GM18868 (cell line): ENCODE measurements around the gene GLOD4.
"Not testable (repeated sequence)": the region's sequence is repeated elsewhere in the genome, so short reads cannot be mapped to it uniquely, and the experiment has no call there.

ENCODE experiments used
- ATAC-seq: cut with Tn5 transposase; IDR thresholded peaks from one replicate; pipeline ENCODE4 v1.9.1; 2021; ENCODE audit warnings: mild to moderate bottlenecking, moderate library complexity; ENCODE audit not compliant: unreplicated experiment

Gene GLOD4

DNA sequence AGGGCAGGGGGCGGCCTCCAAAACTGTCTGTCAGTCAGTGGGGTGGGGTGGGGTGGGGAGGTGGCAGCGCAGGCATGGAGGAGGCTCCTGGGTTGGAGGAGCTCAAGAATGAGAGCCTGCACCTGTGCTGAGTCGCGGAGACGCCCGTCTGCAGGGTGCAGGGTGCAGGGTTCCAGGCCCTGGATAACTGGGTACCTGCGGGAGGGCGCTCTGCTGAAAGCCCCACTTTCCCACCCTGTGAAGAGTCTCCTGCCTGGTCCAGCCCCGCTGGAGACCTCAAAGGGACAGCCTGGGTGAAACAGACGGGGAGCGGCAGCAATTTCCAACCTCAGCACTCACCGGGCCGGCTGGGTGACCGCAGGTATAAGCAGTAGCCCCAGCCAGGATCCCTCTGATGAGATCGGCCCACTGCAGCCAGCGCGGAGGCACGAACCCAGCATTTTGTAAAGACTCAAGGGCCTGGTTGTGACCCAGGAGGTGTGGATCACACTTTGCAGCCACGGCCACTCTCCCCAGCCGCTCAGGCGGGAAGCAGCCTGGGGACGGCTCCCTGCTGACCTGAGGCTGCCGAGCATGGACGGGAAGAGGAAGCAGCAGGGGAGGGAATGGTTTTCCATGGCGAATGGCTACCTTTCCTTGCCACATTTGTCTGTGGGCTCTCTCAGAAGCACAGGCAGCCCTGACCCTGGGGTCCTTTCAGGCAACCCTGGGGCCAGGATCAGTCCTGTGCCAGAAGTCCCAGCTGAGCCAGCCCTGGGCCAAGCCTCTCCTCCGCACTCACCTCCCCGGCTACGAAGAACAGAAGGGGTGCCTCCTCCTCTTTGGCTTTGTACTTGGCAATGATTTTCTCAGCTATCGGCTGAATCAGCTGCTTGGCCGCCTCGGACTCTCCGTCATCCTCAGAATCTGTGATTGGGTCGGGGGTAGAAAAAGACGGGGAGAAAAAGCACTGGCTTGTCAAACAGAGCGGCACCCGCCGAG lies 21.1 kb upstream of the GLOD4 start:
- no peak for ATAC-seq

DNA sequence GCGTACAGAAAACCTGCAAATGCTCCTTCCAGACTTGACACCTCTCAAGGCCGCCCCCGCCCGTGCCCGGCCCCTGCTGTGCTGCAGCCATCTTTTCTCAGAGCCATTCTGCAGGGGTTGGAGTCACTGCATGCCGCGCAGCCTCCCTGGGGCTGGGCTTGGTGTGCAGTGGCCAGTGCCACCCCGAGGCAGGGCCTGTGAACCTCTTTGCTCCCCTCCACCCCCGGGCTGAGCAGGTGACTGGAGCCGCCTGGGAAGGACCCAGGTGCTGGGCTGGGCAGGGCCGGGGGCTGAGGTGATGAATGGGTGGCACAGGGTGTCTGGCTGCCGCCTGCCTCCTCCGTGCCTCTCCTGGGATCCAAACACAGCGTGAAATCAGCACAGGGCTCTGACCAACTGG lies 20.4 kb upstream of the GLOD4 start:
- no peak for ATAC-seq

DNA sequence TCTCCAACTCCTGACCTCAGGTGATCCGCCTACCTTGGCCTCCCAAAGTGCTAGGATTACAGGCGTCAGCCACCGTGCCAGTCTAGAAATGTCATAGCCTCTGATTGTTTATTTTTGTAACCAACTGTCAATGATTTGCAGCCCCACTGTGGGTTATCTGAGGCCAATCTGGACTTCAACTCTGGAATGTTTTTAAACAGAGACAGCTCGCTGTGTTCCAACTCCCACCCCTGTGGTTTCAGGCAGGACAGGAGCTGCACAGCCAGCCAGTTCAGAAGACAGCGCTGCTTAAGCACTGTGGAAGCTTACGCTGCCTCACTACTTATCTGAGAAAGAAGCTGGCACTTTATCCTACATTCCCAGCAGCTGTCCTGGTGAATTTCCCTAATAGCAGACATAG lies 19.6 kb upstream of the GLOD4 start:
- no peak for ATAC-seq

DNA sequence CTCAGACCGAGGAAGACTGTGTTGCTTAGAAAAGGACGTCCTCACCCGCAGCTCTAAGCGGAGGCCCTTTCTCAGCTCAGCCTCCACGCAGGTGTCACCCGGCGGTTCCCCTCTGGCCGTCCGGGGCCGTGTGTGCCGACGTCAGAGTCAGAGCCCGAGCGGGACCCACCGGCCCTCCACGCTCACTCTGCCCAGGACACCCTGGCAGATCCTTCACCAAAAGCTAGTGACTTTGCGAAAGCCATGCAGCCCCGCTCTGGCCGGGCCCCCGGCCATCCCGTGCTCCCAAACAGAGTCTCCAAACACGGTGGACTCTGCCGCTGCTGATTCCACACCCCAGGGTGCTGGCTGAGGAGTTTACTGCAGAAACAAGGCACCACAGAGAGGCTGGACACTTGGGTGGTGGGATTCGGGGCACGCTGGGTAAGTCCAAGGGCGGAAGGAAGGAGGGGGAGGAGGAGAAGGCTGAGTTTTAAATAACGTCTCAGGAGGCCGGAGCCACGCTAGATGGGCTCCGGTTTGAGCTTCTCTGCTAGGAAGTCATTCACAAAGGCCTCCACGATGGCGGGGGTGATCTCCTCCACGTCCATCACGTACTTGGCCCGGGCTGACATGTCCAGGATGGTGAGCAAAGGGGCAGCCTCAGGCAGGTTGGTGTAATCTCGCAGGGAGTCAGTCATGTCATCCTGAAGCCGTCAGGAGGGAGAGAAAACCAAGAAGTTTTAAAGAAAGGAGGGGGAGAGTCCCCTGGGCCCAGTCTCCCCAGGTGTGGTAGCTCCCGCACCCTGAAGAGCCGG lies 18.6 kb upstream of the GLOD4 start:
- no peak for ATAC-seq

DNA sequence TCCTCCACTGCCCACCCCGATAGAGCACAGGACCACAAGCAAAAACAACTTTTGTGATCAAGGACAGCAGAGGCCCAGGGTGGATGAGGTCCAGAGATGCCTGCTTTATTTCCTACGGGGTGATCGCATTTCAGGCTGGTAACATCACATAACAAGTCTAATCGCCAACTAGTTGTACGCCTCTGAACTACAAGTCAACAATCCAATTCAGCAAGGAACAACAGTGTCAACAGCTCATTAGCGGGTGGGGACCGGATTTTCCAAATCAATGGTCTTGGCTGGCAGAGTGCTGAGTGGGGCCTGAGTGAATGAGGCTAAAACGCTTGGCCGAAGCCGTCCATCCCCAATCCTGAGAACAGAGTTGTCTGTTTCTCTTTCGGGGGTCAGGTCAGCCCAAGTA lies 17.2 kb upstream of the GLOD4 start:
- no peak for ATAC-seq

DNA sequence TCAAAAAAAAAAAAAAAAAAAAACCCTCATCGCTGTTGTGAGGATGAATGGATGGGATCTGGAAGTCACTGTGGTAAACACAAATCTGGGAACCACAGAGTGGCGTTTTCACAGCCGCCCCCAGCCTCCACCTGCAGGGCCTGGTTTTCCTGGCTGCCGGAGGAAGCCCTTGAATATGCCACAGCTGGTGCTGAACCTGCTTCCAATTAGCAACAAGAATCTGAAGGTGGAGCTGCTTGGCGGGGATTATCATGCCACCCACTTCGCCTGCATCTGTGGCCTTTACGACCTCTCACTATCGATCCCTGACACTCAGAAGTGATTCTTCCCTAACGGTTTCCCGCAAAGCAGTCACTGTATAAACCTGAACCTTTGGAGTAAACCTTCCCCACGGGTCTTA lies 16.2 kb upstream of the GLOD4 start:
- no peak for ATAC-seq

DNA sequence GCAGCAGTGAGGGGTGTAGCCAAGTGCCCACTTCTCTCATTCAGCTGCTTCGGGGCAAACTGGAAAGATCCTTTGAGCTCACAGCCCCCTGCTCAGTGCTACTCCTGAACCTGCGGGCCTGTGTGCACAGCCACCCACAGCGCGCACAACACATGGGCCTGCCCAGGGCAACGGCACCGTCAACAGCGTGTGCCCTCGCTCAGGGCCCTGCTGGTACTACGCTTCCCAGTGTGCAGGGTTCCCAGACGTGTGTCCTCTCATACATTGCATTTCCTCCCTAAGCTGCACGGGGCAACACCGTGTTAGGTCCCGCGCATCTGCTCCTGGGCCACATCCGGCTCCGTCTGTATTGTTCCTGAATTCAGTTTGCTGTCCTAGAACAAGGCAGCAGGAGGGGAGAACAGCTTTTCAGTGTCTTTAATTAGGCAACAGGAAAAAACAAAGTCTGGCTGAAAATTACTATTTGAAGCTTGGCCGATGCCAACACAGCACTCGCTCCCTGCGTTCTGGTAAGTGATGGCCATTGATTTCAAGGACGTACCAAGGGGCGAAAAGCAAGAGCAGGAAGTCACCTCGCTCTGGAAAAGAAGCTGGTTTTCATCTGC lies 15.3 kb upstream of the GLOD4 start:
- ATAC-seq: no peak

DNA sequence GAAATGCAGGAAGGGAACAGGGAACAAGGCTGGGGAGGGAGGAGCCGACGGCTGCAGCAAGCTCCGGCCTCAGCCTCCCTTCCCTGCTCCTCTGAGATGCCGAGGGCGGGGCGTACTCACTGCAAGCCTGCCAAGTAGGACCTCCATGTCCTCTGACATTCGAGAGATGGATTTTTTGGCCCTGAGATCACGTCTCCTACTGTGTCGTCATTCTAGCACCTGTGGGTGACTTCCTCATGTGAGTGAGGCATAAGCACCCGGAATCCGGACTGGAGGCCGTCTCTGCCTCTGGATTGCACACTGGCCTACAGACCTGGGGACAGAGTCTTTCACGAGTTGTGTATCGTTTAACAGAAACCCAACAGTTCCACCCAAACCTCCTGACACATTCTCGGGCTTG lies 14.5 kb upstream of the GLOD4 start:
- ATAC-seq: no peak

DNA sequence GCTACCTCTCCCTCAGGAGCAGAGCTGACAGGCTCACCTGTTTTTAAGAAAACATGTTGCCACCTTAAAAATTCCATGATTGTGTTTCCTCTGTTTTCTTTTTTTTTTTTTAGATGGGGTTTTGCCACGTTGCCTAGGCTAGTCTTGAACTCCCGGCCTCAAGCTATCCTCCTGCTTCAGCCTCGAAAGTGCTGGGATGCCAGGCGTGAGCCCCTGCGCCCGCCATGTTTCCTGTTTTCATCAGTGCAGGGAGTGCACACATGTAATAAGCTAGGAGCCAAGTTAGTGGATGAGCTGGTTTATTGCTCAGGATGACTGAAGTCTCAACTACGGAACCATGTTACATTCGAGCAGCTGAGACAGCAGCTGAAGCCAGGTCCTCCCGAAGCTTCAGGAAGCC lies 13.6 kb upstream of the GLOD4 start:
- no peak for ATAC-seq

DNA sequence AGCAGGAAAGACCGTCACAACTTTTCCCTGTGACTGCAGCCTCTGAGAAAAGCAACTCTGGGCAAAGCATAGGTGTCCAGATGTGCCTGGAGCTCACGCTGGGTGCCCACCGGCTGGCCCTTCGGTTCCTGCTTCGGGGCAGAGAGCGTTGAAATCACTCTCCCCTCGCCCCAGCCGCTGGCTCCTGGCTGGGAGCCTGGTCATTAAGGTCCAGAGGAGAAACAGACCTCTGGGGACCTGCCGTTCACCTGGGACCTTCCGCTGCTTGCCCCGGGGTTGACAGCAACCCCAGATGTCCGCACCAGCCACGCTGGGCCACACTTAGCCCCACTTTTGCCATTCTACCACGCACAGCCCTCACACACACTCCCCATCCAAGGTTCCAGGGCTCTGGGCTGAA lies 13.2 kb upstream of the GLOD4 start:
- no peak for ATAC-seq

DNA sequence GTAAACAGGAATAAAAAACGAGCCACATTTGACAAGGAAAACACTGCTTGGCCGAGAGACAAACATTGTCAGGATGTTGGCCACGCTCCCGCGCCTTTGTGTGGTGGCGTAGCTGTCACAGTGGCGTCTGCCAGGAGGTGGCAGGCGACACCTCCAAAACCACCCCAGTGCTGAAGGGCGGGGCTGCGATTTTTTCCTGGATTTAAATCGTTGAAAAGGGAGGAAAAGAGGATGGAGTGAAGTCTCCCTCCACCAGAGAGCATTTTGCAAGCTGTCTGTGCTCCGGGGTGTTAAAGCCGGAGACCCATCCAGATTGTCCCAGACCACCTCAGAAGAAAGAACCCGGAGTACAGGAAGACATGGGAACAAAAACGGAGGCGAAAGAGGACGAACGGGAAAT lies 12.8 kb upstream of the GLOD4 start:
- ATAC-seq: no peak

DNA sequence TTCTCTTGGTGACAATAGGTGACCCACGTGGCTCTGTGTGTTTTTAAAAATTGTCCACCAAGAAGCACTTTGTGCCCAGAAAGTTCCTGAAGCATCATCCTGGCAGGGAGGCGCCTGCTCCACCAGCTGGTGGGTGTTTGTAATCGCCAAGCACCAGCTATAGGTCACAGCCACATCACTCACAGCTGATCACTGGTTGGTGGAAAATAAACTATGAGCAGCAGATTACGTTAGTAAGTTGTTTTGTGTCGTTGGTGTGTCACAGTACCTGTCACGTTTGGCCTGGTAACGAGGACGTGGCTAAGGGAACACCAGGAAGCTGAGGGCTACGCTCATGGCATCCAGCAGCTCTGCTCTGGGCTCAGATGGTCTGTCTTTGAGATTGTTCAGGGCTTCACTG lies 10.2 kb upstream of the GLOD4 start:
- ATAC-seq: no peak

DNA sequence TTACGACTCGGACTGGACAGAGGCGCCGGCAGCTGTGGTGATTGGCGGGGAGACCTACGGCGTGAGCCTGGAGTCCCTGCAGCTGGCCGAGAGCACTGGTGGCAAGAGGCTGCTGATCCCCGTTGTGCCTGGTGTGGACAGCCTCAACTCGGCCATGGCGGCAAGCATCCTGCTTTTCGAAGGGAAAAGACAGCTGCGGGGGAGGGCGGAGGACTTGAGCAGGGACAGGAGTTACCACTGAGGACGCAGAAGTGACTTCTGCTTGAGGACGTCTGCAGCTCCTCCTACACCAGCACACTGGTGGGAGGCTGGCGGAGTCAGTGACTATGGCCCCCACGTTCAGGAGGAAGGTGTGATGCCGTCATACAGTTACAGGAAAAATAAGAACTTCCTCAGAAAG lies 9.7 kb upstream of the GLOD4 start:
- no peak for ATAC-seq

DNA sequence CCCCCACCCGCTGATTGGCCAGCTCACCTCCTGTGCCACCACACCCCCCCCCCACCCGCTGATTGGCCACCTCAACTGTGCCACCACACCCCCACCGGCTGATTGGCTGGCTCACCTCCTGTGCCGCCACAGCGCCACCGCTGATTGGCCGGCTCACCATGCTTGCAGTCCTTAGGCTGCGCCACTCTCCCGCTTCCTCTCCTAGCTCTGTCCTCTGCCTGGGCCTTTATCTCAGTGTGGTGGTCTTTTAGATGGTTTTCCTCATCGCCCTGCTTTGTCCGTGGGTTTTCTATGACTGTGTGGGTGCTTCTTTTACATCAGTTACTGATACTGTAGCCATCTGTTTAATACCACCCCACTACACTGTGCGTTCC lies 8.8 kb upstream of the GLOD4 start:
- not testable (repeated sequence) for ATAC-seq

DNA sequence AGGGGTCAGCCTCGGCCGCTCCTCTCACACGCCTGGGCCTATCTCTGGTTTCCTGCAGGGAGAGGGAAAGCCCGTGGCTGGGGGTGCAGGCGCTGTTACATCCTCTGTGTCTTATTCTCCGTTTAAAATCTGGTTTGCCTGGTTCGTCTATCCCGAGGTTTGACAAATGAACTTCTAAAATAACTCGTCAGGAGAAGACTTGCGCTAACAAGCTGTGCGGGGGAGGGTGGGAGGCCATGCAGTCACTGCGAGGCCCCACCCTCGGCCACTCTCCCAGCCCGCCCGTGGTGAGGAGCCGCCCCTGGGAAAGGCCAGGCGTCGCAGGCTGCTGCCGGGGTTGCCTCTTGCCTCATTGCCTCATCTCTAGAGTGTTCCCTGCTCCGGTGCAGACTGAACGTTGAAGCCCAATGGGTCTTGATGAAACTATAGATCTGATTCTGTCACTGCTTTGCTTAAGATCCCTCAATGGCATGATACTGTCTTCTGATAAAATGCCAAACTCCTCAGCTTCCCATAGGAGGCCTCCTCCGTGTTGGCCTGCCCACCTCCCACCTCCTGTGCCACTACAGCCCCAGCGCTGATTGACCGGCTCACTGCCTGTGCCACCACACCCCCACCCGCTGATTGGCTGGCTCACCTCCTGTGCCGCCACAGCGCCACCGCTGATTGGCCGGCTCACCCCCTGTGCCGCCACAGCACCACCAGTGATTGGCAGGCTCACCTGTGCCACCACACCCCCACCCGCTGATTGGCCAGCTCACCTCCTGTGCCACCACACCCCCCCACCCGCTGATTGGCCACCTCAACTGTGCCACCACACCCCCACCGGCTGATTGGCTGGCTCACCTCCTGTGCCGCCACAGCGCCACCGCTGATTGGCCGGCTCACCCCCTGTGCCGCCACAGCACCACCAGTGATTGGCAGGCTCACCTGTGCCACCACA lies 8.1 kb upstream of the GLOD4 start:
- ATAC-seq: not testable (repeated sequence)

DNA sequence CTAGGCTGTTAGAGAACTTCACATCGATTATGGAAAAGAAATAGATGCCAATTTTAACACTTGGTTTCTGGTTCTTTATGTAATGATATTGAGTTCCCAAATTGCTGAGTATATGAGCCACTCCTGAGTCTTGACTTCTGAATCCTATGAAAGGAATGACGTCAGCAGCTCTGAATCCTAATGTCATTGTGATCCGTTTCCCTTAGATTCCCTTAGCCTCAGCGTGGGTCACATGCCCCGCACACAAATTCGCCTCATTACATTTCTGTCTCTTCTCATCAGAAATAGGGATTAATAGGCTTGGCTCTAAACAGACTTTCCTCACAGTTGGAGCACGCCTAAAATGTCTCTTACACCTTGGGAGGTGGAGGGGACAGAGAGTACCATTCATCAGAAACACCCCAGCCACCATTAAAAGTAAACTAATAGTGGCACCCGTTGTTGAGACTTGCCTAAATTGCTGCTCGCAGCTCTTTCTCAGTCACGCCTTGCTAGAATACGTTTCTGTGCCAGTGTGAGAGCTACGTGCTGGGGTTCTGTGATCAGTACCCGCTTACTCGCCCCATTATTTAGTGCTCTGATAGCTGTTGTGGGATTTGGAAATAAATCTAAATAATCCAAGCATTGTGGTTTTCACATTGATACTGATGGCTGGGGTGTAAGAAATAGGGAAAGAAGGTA lies 7.2 kb upstream of the GLOD4 start:
- no peak for ATAC-seq

DNA sequence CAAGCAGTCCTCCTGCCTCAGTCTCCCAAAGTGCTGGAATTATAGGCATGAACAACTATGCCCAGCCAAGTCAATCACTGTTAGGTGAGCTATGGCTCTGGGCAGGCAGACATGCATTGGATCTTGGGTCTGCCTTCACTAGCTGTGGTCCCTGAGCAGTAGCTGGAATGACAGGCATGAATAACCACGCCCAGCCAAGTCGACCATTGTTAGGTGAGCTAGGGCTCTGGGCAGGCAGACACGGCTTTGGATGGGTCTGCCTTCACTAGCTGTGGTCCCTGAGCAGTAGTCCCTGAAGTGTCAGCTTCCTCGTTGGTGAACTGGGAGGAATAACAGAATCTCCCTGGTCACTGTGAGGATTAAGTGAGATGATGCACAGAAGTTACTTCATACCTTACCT lies 6.5 kb upstream of the GLOD4 start:
- no peak for ATAC-seq

DNA sequence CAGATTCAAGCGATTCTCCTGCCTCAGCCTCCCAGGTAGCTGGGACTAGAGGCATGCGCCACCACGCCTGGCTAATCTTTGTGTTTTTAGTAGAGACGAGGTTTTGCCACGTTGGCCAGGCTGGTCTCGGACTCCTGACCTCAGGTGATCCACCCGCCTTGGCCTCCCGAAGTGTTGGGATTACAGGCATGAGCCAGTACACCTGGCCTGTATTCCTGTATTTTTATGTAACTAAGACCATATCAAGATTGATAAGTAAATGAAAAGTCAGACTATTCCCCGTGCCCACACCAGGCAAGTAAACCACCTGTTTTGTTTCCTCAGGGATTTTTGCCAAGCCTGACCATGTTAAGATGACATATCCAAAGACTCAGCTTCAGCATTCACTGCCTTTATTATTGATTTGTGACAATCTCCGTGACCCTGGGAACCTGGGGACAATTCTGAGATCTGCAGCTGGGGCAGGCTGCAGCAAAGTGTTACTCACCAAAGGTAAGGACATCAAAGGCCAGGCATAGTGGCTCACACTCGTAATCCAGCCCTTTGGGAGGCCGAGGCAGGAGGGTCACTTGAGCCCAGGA lies 5.7 kb upstream of the GLOD4 start:
- no peak for ATAC-seq

DNA sequence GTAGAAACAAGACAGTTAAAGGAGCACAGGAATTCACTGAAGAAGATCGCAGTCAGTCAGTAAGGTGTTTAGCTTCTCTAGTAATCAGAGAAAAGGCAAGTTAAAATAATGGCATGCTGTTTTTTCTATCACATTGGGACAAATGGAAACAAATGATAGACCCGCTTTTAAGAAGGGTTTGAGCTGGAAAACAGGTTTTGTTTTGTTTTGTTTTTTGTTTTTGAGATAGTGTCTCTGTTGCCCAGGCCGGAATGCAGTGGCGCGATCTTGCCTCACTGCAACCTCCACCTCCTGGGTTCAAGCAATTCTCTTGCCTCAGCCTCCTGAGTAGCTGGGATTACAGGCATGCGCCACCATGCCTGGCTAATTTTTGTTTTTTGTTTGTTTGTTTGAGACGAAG lies 3.8 kb upstream of the GLOD4 start:
- ATAC-seq: not testable (repeated sequence)

DNA sequence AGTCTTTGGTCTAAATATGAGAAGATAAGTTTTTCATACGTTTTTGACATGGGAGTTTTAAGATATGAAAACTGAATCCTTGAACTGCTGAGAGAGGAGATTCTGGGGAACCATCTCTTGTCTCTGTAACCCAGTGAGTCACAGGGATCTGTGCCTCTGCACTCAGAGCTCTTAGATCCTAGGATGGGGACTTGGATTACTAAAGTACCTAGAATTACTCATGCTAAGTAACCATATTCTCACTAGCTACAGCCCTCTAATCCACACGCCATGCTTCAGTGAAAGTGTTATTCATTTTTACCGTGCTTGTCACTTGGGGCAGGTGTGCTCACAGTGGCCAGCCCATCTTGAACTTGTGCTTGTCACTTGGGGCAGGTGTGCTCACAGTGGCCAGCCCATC lies 2.1 kb upstream of the GLOD4 start:
- no peak for ATAC-seq
